ENCODE measurements around the gene SPO11.

DNA sequence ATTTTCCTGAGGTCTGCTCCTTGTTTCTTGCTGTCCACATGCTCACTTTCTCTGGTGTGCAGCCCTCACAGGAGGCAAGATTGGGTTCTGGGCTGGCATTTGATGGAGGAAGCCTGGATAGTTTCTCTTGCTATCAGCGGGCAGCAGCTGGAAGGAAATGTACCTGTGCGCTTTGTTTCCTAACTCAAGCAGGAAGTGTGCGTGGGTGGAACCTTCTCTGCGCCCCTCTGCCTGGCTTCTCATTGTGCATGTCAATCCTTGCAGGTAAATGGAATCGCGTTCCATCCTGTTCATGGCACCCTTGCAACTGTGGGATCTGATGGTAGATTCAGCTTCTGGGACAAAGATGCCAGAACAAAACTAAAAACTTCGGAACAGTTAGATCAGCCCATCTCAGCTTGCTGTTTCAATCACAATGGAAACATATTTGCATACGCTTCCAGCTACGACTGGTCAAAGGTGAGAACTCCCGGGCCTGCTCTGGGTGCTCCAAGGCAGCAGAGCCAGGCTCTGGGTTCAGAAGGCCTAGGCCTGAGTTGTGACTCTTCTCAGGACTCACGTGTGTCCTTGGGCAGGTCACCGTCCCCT is 44.8 kb downstream of the SPO11 start:
- TF ChIP-seq EZH2 (IDR thresholded peaks at IDR 0.05; ENCODE audit: insufficient read depth, poor library complexity, severe bottlenecking) (no peak), EZH2phosphoT487 (IDR thresholded peaks at IDR 0.05; ENCODE audit: insufficient read depth, low read depth) (no peak)
